K562 (cell line): ENCODE measurements around the gene CHRM4. TPM values are rescaled to one million over a fixed set of nuclear protein-coding genes. Genes with fewer than 3 reads are reported as not detected.
A peak's percentile ranks its signal among the peaks of the same experiment; 100 is the strongest.

Experiments
- BRD4 ChIP-seq: fragments of 200-600 bp; sonication (generic); IDR thresholded peaks from 2 replicates; pipeline ENCODE4 v1.6.1; 2017; ENCODE audit warnings: inconsistent platforms
- CHD1 ChIP-seq: fragments of 200-600 bp; sonication (generic); IDR thresholded peaks from one replicate; pipeline ENCODE4 v1.6.1; 2012; ENCODE audit warnings: mild to moderate bottlenecking, moderate library complexity, low read length, inconsistent platforms
- CSDE1 ChIP-seq, 2 experiments: fragments of 450-650 bp; IDR thresholded peaks; 2 replicates each; pipeline ENCODE4 v1.6.1; 2016; ENCODE audit warnings: mild to moderate bottlenecking in 1 of 2
- GTF2F1 ChIP-seq: IDR thresholded peaks from 2 replicates; pipeline ENCODE4 v1.6.1; 2011; ENCODE audit warnings: low read depth, low read length, improper control_type of control experiment
- HCFC1 ChIP-seq: IDR thresholded peaks from 2 replicates; pipeline ENCODE4 v1.6.1; 2012; ENCODE audit warnings: low read depth, low read length, improper control_type of control experiment
- HDAC8 ChIP-seq: fragments of 450-650 bp; IDR thresholded peaks from 2 replicates; pipeline ENCODE4 v1.6.1; 2016; ENCODE audit warnings: mild to moderate bottlenecking, missing genetic modification characterization, moderate library complexity, missing compliant biosample characterization
- HIVEP1 ChIP-seq: fragments of 250-450 bp; sonication (Bioruptor Pico); IDR thresholded peaks from 2 replicates; pipeline ENCODE4 v1.4.0; 2020; ENCODE audit warnings: mild to moderate bottlenecking
- HNRNPL ChIP-seq: fragments of 200-400 bp; formaldehyde crosslinking; IDR thresholded peaks from 2 replicates; pipeline ENCODE4 v1.6.1; 2017; ENCODE audit warnings: low read depth, mild to moderate bottlenecking, low read length
- ILK ChIP-seq: fragments of 450-650 bp; IDR thresholded peaks from 2 replicates; pipeline ENCODE4 v1.6.1; 2016; ENCODE audit warnings: missing genetic modification characterization, low read depth, mild to moderate bottlenecking, missing compliant biosample characterization, moderate library complexity, borderline replicate concordance
- KLF1 ChIP-seq: fragments of 450-650 bp; IDR thresholded peaks from 2 replicates; pipeline ENCODE4 v1.6.1; 2016; ENCODE audit warnings: missing genetic modification characterization, missing compliant biosample characterization
- MCM2 ChIP-seq: fragments of 450-650 bp; IDR thresholded peaks from 2 replicates; pipeline ENCODE4 v1.6.1; 2017; ENCODE audit warnings: low read depth, mild to moderate bottlenecking
- NFYB ChIP-seq: IDR thresholded peaks from 2 replicates; pipeline ENCODE4 v1.6.1; 2011; ENCODE audit warnings: mild to moderate bottlenecking, moderate library complexity; ENCODE audit not compliant: insufficient read length; ENCODE audit errors: extremely low read depth
- SIX5 ChIP-seq, 2 experiments: IDR thresholded peaks; 2 replicates each; pipeline ENCODE4 v1.6.1; 2011; ENCODE audit warnings: low read length in 2 of 2, borderline replicate concordance in 1 of 2, low read depth in 1 of 2, mild to moderate bottlenecking in 1 of 2, moderate library complexity in 1 of 2; ENCODE audit not compliant: insufficient read depth in 1 of 2
- STAT5B ChIP-seq: fragments of 250-450 bp; sonication (Bioruptor Pico); IDR thresholded peaks from 2 replicates; pipeline ENCODE4 v1.8.0; 2021; ENCODE audit warnings: mild to moderate bottlenecking, inconsistent platforms
- ZNF175 ChIP-seq: fragments of 200-800 bp; sonication (Bioruptor generic); IDR thresholded peaks from 2 replicates; pipeline ENCODE4 v1.6.1; 2016; ENCODE audit warnings: low read depth, mild to moderate bottlenecking, missing genetic modification characterization, missing compliant biosample characterization
- ZNF644 ChIP-seq: fragments of 200-800 bp; sonication (Bioruptor generic); IDR thresholded peaks from 2 replicates; pipeline ENCODE4 v1.6.1; 2016; ENCODE audit warnings: low read depth, missing genetic modification characterization, missing compliant biosample characterization
- polyA plus RNA-seq, 8 experiments: library from polyadenylated mRNA; depleted of rRNA in 4 of 8; stranded (reverse) in 5 of 8; unstranded in 3 of 8; fragments of >200 nt; fragmentation: Nextera tagmentation in 2 of 8; fragmentation: Illumina TruSeq in 1 of 8; extraction: Ambion mirVana in 2 of 8; extraction: Trizol in 1 of 8; gene quantifications; 2 replicates each; pipeline versions ENCODE4 v1.2.1 to v1.2.3, GENCODE V29; 2011 to 2014; ENCODE audit warnings: inconsistent platforms in 1 of 8, missing spikeins in 1 of 8
- total RNA-seq, 7 experiments: library from RNA; depleted of rRNA in 6 of 7; stranded (reverse); fragments of >200 nt in 6 of 7; fragmentation: Illumina TruSeq in 2 of 7; extraction: Trizol in 2 of 7; gene quantifications; 2 replicates each; pipeline versions ENCODE4 v1.2.1 to v1.2.3, GENCODE V29; 2011 to 2021; ENCODE audit warnings: low replicate concordance in 1 of 7
- TF ChIP-seq, protein P1 (sequence below): fragments of 250-450 bp; sonication (Bioruptor Pico); IDR thresholded peaks from 2 replicates; pipeline ENCODE4 v1.4.0; 2020; ENCODE audit warnings: mild to moderate bottlenecking, moderate library complexity
- TF ChIP-seq, protein P2 (sequence below): sonication (generic); formaldehyde crosslinking; IDR thresholded peaks from 2 replicates; pipeline ENCODE4 v1.8.0; 2022; ENCODE audit warnings: mild to moderate bottlenecking, missing genetic modification reagents
- TF ChIP-seq, protein P3 (sequence below): sonication (generic); formaldehyde crosslinking; IDR thresholded peaks from 2 replicates; pipeline ENCODE4 v1.8.1; 2023; ENCODE audit warnings: mild to moderate bottlenecking, missing genetic modification reagents

Gene CHRM4
- total and polyA plus RNA-seq, 9 of the 15 experiments (the other 6 are each of a cell fraction or from before 2014, with no cell fraction given), result 0.22 to 1.3 (median 0.40) TPM; not detected in 2

- TF ChIP-seq, protein P1, sequence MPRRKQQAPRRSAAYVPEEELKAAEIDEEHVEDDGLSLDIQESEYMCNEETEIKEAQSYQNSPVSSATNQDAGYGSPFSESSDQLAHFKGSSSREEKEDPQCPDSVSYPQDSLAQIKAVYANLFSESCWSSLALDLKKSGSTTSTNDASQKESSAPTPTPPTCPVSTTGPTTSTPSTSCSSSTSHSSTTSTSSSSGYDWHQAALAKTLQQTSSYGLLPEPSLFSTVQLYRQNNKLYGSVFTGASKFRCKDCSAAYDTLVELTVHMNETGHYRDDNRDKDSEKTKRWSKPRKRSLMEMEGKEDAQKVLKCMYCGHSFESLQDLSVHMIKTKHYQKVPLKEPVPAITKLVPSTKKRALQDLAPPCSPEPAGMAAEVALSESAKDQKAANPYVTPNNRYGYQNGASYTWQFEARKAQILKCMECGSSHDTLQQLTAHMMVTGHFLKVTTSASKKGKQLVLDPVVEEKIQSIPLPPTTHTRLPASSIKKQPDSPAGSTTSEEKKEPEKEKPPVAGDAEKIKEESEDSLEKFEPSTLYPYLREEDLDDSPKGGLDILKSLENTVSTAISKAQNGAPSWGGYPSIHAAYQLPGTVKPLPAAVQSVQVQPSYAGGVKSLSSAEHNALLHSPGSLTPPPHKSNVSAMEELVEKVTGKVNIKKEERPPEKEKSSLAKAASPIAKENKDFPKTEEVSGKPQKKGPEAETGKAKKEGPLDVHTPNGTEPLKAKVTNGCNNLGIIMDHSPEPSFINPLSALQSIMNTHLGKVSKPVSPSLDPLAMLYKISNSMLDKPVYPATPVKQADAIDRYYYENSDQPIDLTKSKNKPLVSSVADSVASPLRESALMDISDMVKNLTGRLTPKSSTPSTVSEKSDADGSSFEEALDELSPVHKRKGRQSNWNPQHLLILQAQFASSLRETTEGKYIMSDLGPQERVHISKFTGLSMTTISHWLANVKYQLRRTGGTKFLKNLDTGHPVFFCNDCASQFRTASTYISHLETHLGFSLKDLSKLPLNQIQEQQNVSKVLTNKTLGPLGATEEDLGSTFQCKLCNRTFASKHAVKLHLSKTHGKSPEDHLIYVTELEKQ (CRISPR knock-in tag), result no peak
- no peak for TF ChIP-seq GTF2F1
- TF ChIP-seq HCFC1, result no peak
- no peak for TF ChIP-seq BRD4
- TF ChIP-seq HIVEP1, result no peak
- TF ChIP-seq STAT5B (CRISPR knock-in tag), result no peak
- no peak for TF ChIP-seq KLF1
- no peak for TF ChIP-seq CSDE1 (IDR thresholded peaks at IDR 0.05)
- no peak for TF ChIP-seq NFYB
- no peak for TF ChIP-seq ZNF175 (CRISPR knock-in tag)
- TF ChIP-seq CHD1, result peak; percentile 87
- no peak for TF ChIP-seq ZNF644
- TF ChIP-seq, protein P2, sequence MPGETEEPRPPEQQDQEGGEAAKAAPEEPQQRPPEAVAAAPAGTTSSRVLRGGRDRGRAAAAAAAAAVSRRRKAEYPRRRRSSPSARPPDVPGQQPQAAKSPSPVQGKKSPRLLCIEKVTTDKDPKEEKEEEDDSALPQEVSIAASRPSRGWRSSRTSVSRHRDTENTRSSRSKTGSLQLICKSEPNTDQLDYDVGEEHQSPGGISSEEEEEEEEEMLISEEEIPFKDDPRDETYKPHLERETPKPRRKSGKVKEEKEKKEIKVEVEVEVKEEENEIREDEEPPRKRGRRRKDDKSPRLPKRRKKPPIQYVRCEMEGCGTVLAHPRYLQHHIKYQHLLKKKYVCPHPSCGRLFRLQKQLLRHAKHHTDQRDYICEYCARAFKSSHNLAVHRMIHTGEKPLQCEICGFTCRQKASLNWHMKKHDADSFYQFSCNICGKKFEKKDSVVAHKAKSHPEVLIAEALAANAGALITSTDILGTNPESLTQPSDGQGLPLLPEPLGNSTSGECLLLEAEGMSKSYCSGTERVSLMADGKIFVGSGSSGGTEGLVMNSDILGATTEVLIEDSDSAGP (CRISPR knock-in tag), result no peak
- no peak for TF ChIP-seq SIX5 (IDR thresholded peaks at IDR 0.05; ENCODE audit: borderline replicate concordance in 1 of 2, insufficient read depth in 1 of 2, low read depth in 1 of 2, low read length in 2 of 2)
- no peak for TF ChIP-seq MCM2
- TF ChIP-seq HNRNPL, result peak; percentile 69; the same call in 1 of the 2 replicates
- no peak for TF ChIP-seq ILK
- TF ChIP-seq, protein P3, sequence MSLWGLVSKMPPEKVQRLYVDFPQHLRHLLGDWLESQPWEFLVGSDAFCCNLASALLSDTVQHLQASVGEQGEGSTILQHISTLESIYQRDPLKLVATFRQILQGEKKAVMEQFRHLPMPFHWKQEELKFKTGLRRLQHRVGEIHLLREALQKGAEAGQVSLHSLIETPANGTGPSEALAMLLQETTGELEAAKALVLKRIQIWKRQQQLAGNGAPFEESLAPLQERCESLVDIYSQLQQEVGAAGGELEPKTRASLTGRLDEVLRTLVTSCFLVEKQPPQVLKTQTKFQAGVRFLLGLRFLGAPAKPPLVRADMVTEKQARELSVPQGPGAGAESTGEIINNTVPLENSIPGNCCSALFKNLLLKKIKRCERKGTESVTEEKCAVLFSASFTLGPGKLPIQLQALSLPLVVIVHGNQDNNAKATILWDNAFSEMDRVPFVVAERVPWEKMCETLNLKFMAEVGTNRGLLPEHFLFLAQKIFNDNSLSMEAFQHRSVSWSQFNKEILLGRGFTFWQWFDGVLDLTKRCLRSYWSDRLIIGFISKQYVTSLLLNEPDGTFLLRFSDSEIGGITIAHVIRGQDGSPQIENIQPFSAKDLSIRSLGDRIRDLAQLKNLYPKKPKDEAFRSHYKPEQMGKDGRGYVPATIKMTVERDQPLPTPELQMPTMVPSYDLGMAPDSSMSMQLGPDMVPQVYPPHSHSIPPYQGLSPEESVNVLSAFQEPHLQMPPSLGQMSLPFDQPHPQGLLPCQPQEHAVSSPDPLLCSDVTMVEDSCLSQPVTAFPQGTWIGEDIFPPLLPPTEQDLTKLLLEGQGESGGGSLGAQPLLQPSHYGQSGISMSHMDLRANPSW, result no peak; the same call in 1 of the 2 replicates
- TF ChIP-seq HDAC8, result no peak
Observed at GRCh38 chr11:46381819-46382645, 9.5 kb downstream of the CHRM4 start (continued).
